K562 (cell line): ENCODE measurements around the gene RORC. TPM values are rescaled to one million over a fixed set of nuclear protein-coding genes. Genes with fewer than 3 reads are reported as not detected.

Source experiments
- CBX5 ChIP-seq: IDR thresholded peaks from 2 replicates; pipeline ENCODE4 v1.6.1; 2014; ENCODE audit warnings: low read depth, borderline replicate concordance
- DMBX1 ChIP-seq: fragments of 250-450 bp; sonication (Bioruptor Pico); IDR thresholded peaks from 2 replicates; pipeline ENCODE4 v1.8.0; 2022; ENCODE audit warnings: inconsistent platforms, mild to moderate bottlenecking, moderate library complexity, borderline replicate concordance
- DPF2 ChIP-seq: fragments of 450-650 bp; IDR thresholded peaks from 2 replicates; pipeline ENCODE4 v1.6.1; 2016
- GABPB1 ChIP-seq: sonication (generic); formaldehyde crosslinking; IDR thresholded peaks from 2 replicates; pipeline ENCODE4 v1.8.0; 2022; ENCODE audit warnings: mild to moderate bottlenecking, missing genetic modification reagents
- GABPB2 ChIP-seq: fragments of 250-450 bp; sonication (Bioruptor Pico); conservative IDR thresholded peaks from 2 replicates; pipeline ENCODE4 v1.5.1; 2021; ENCODE audit warnings: mild to moderate bottlenecking
- MEF2A ChIP-seq: IDR thresholded peaks from 2 replicates; pipeline ENCODE4 v1.6.1; 2011; ENCODE audit warnings: low read depth, mild to moderate bottlenecking, low read length, moderate library complexity; ENCODE audit not compliant: control insufficient read depth
- MGA ChIP-seq: fragments of 450-650 bp; IDR thresholded peaks from 2 replicates; pipeline ENCODE4 v1.6.1; 2016; ENCODE audit warnings: mild to moderate bottlenecking, moderate library complexity
- SIN3A ChIP-seq, 2 experiments: fragments of 150-350 bp in 1 of 2; IDR thresholded peaks; 2 replicates each; pipeline ENCODE4 v1.6.1; 2011 to 2016; ENCODE audit warnings: borderline replicate concordance in 2 of 2, low read depth in 2 of 2, low read length in 2 of 2, mild to moderate bottlenecking in 2 of 2, moderate library complexity in 2 of 2; ENCODE audit not compliant: control insufficient read depth in 1 of 2
- SMAD3 ChIP-seq: fragments of 450-650 bp; formaldehyde crosslinking; conservative IDR thresholded peaks from 2 replicates; pipeline ENCODE4 v1.4.0; 2020; ENCODE audit warnings: mild to moderate bottlenecking
- SMARCA4 ChIP-seq: fragments of 450-650 bp; IDR thresholded peaks from 2 replicates; pipeline ENCODE4 v1.6.1; 2016
- SREBF2 ChIP-seq: sonication (generic); formaldehyde crosslinking; IDR thresholded peaks from 2 replicates; pipeline ENCODE4 v1.4.0; 2020; ENCODE audit warnings: mild to moderate bottlenecking, missing genetic modification reagents
- U2AF1 ChIP-seq: fragments of 200-400 bp; formaldehyde crosslinking; optimal IDR thresholded peaks from 2 replicates; pipeline ENCODE3; 2017; ENCODE audit warnings: mild to moderate bottlenecking, low read depth, low read length, moderate library complexity
- ZFX ChIP-seq: sonication (generic); formaldehyde crosslinking; IDR thresholded peaks from 2 replicates; pipeline ENCODE4 v1.8.0; 2022; ENCODE audit warnings: mild to moderate bottlenecking, missing genetic modification reagents, moderate library complexity
- ZNF398 ChIP-seq: fragments of 250-450 bp; sonication (Bioruptor Pico); IDR thresholded peaks from 2 replicates; pipeline ENCODE4 v1.8.0; 2021; ENCODE audit warnings: moderate library complexity, mild to moderate bottlenecking, inconsistent platforms
- polyA plus RNA-seq, 8 experiments: library from polyadenylated mRNA; depleted of rRNA in 4 of 8; stranded (reverse) in 5 of 8; unstranded in 3 of 8; fragments of >200 nt; fragmentation: Nextera tagmentation in 2 of 8; fragmentation: Illumina TruSeq in 1 of 8; extraction: Ambion mirVana in 2 of 8; extraction: Trizol in 1 of 8; gene quantifications; 2 replicates each; pipeline versions ENCODE4 v1.2.1 to v1.2.3, GENCODE V29; 2011 to 2014; ENCODE audit warnings: inconsistent platforms in 1 of 8, missing spikeins in 1 of 8
- total RNA-seq, 7 experiments: library from RNA; depleted of rRNA in 6 of 7; stranded (reverse); fragments of >200 nt in 6 of 7; fragmentation: Illumina TruSeq in 2 of 7; extraction: Trizol in 2 of 7; gene quantifications; 2 replicates each; pipeline versions ENCODE4 v1.2.1 to v1.2.3, GENCODE V29; 2011 to 2021; ENCODE audit warnings: low replicate concordance in 1 of 7

Gene RORC
- total and polyA plus RNA-seq, 9 of the 15 experiments (the other 6 are each of a cell fraction or from before 2014, with no cell fraction given) = not detected

GRCh38 chr1:151790071-151790939 is 41.3 kb downstream of the RORC start, which contains the start of gene TDRKH (continued):
- peak; percentile 50; the same call in 1 of the 2 replicates for TF ChIP-seq SMARCA4
- peak; percentile 19; the same call in 1 of the 2 replicates for TF ChIP-seq DPF2
- no peak for TF ChIP-seq DMBX1 (CRISPR knock-in tag)
- TF ChIP-seq SIN3A (IDR thresholded peaks at IDR 0.05; ENCODE audit: borderline replicate concordance in 2 of 2, control insufficient read depth in 1 of 2, low read depth in 2 of 2, low read length in 2 of 2) = no peak
- TF ChIP-seq MGA = peak; percentile 99
- TF ChIP-seq MEF2A = no peak
- TF ChIP-seq ZNF398 (CRISPR knock-in tag) = no peak
- TF ChIP-seq U2AF1 = peak; percentile 71
- TF ChIP-seq ZFX = peak; percentile 39; the same call in 1 of the 2 replicates
- TF ChIP-seq SREBF2 (CRISPR knock-in tag) = no peak
- no peak for TF ChIP-seq SMAD3 (CRISPR knock-in tag)
- TF ChIP-seq GABPB1 (CRISPR knock-in tag) = peak; percentile 76
- TF ChIP-seq GABPB2 (CRISPR knock-in tag) = no peak
- TF ChIP-seq CBX5 = peak; percentile 60; the same call in 1 of the 2 replicates
